Fibroblast of villous mesenchyme (primary cell): Measurements from ENCODE around the gene SIK3. TPM values are rescaled to one million over a fixed set of nuclear protein-coding genes. Genes with fewer than 3 reads are reported as not detected.

Experiments used
- DNase-seq: peaks from one replicate; pipeline ENCODE4 v3.0.0-alpha.2; 2010; ENCODE audit warnings: low read depth
- H3K4me3 ChIP-seq: 2 replicates; pipeline ENCODE4 v1.5.1; 2011; ENCODE audit warnings: low read depth, mild to moderate bottlenecking, low read length
- CTCF ChIP-seq: IDR thresholded peaks from 2 replicates; pipeline ENCODE4 v1.5.1; 2012; ENCODE audit warnings: low read depth, mild to moderate bottlenecking, low read length; ENCODE audit not compliant: insufficient read depth
- total RNA-seq: library from RNA; depleted of rRNA; stranded (reverse); fragments of >200 nt; gene quantifications from 2 replicates; pipeline ENCODE4 v1.2.3, GENCODE V29; 2012

Gene SIK3
- total RNA-seq, 1 donor: 14.2 TPM

- TF ChIP-seq CTCF: no peak
- peak; percentile 68 for DNase-seq
- H3K4me3 ChIP-seq: no peak overlapping the region
Observed at GRCh38 chr11:116970485-116971292, 127.5 kb downstream of the SIK3 start.

- no peak overlapping the region for H3K4me3 ChIP-seq
- DNase-seq: no peak
- TF ChIP-seq CTCF: no peak
Observed at GRCh38 chr11:116969694-116970093, 128.5 kb downstream of the SIK3 start.

- DNase-seq: no peak
- TF ChIP-seq CTCF: no peak
- no peak overlapping the region for H3K4me3 ChIP-seq
Observed at GRCh38 chr11:116964269-116964668, 134.0 kb downstream of the SIK3 start.

DNA sequence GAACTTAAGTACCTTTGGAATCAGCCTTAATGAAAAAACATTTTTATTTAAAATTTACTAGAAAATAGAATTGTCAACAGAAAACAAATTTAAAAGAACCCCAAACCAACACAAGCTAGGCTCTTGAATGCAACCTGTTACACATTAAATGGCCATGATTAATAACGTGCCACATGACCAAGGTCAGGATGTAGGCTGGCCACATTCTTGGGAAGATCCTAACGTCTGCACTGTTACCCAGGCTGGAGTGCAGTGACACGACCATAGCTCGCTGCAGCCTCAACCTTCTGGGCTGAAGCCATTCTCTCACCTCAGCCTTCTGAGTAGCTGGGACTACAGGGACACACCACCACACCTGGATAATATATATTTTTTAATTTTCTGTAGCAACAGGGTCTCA is 134.4 kb downstream of the SIK3 start:
- TF ChIP-seq CTCF: no peak
- no peak for DNase-seq
- H3K4me3 ChIP-seq: no peak overlapping the region

GRCh38 chr11:116962108-116962507 is 136.1 kb downstream of the SIK3 start:
- TF ChIP-seq CTCF: no peak
- no peak for DNase-seq
- no peak overlapping the region for H3K4me3 ChIP-seq

- no peak for TF ChIP-seq CTCF
- H3K4me3 ChIP-seq: no peak overlapping the region
- DNase-seq: peak; percentile 40
Observed at GRCh38 chr11:116960930-116961329, 137.3 kb downstream of the SIK3 start.

DNA sequence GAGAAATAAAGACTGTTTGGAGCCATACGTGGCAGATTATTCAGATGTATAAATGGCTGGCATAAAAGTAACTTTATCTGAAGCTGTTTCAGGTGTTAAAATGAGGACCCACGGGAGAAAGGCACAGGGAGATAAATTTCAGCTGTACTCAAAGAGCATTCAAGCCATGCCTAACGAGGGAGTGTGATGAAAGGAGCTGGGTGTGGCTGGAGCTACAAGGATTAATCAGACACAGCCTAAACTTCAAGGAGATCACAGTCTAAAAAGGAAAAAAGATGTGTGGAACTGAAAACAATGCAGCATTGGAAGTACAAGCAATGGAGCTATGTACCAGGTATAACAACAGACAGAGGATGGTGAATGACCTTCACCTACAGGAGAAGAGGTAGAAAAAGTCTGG is 140.0 kb downstream of the SIK3 start:
- TF ChIP-seq CTCF: no peak
- peak; percentile 13 for DNase-seq
- H3K4me3 ChIP-seq: no peak overlapping the region
